ENCODE results near the gene CCDC124.

DNA sequence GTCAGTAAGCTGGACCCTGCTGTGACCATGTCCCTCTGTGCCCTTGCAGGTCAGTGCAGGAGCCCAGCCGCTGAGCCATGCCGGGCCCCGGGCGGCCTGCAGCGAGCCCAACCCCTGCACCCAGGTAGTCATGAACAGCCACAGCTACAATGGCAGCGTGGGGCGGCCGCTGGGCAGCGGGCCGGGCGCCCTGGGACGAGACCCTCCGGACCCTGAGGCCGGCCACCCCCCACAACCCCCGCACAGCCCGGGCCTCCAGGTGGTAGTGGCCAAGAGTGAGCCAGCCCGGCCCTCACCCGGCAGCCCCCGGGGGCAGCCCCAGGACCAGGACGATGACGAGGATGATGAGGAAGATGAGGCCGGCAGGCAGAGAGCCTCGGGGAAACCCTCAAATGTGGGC is 40.9 kb downstream of the CCDC124 start:
- no peak for TF ChIP-seq EZH2 (IDR thresholded peaks at IDR 0.05; ENCODE audit: low read length, unreplicated experiment)
- TF ChIP-seq, protein P1, sequence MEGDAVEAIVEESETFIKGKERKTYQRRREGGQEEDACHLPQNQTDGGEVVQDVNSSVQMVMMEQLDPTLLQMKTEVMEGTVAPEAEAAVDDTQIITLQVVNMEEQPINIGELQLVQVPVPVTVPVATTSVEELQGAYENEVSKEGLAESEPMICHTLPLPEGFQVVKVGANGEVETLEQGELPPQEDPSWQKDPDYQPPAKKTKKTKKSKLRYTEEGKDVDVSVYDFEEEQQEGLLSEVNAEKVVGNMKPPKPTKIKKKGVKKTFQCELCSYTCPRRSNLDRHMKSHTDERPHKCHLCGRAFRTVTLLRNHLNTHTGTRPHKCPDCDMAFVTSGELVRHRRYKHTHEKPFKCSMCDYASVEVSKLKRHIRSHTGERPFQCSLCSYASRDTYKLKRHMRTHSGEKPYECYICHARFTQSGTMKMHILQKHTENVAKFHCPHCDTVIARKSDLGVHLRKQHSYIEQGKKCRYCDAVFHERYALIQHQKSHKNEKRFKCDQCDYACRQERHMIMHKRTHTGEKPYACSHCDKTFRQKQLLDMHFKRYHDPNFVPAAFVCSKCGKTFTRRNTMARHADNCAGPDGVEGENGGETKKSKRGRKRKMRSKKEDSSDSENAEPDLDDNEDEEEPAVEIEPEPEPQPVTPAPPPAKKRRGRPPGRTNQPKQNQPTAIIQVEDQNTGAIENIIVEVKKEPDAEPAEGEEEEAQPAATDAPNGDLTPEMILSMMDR (conservative IDR thresholded peaks at IDR 0.05; ENCODE audit: low read depth, low read length), result no peak

Measured in PC-3 (cell line).